Esophagus (tissue), 2 donors: ENCODE data around the gene TTC31. TPM values are rescaled to one million over a fixed set of nuclear protein-coding genes. Genes with fewer than 3 reads are reported as not detected.
A peak's percentile ranks its signal among the peaks of the same experiment; 100 is the strongest.
"Not testable (repeated sequence)": the region's sequence is repeated elsewhere in the genome, so short reads cannot be mapped to it uniquely, and the experiment has no call there.

Experiments used
- H3K27ac ChIP-seq, 2 donors: one replicate each; pipeline ENCODE4 v1.5.1; 2013; ENCODE audit warnings: low read depth in 2 of 2, mild to moderate bottlenecking in 2 of 2, inconsistent platforms in 1 of 2, low read length in 1 of 2, moderate library complexity in 1 of 2
- H3K27me3 ChIP-seq, 2 donors: one replicate each; pipeline ENCODE4 v1.6.1; 2013; ENCODE audit warnings: low read length in 2 of 2, control low read depth in 1 of 2, mild to moderate bottlenecking in 1 of 2; ENCODE audit not compliant: insufficient read depth in 2 of 2, control insufficient read depth in 1 of 2
- H3K36me3 ChIP-seq, 2 donors: one replicate each; pipeline ENCODE4 v1.6.1; 2013; ENCODE audit warnings: low read length in 1 of 2; ENCODE audit not compliant: control insufficient read depth in 2 of 2, insufficient read depth in 2 of 2
- H3K4me1 ChIP-seq, 2 donors: one replicate each; pipeline ENCODE4 v1.6.1; 2013; ENCODE audit warnings: low read length in 1 of 2; ENCODE audit not compliant: control insufficient read depth in 2 of 2, insufficient read depth in 2 of 2
- H3K4me3 ChIP-seq, 2 donors: one replicate each; pipeline ENCODE4 v1.5.1; 2013; ENCODE audit warnings: low read length in 2 of 2, mild to moderate bottlenecking in 2 of 2, low read depth in 1 of 2, moderate library complexity in 1 of 2
- H3K9me3 ChIP-seq, 2 donors: one replicate each; pipeline ENCODE4 v1.6.1; 2013; ENCODE audit warnings: mild to moderate bottlenecking in 2 of 2, low read depth in 1 of 2, low read length in 1 of 2, moderate library complexity in 1 of 2; ENCODE audit not compliant: control insufficient read depth in 2 of 2, insufficient read depth in 1 of 2
- WGBS, 2 donors: extraction: QIAGEN DNeasy Blood & Tissue Kit; methylation state at CpG; one replicate each; pipeline ENCODE4 v1.1.7; 2013; 5-methylcytosine and 5-hydroxymethylcytosine counted together
- polyA plus RNA-seq, 2 donors: library from polyadenylated mRNA; stranded (reverse); fragments of 200-250 nt; gene quantifications; one replicate each; pipeline ENCODE4 v1.2.3, GENCODE V29; 2013
- donor health status: healthy with polysubstance abuse.
- donor health status: Bipolar disorder and iron deficiency.

Gene TTC31
- polyA plus RNA-seq, 2 donors: 9.7 to 13.4 TPM

GRCh38 chr2:74464406-74464805 is 18.5 kb upstream of the TTC31 start:
- peak overlapping the region; percentile 85 to 91 for H3K4me3 ChIP-seq
- peaks cover 0 to 16% of the 10 kb centered on the region in 2 donors for H3K36me3 ChIP-seq
- no peaks in the 10 kb centered on the region for H3K9me3 ChIP-seq
- H3K27ac ChIP-seq: peak overlapping the region in 1 of 2 donors; percentile 91
- H3K27me3 ChIP-seq: no peaks in the 10 kb centered on the region
- peaks cover 0 to 4% of the 10 kb centered on the region in 2 donors for H3K4me1 ChIP-seq
- 3 to 5% methylated on average over 13 of the region's 13 CpGs for WGBS, 2 donors

- not testable (repeated sequence) for H3K9me3 ChIP-seq, H3K4me3 ChIP-seq, H3K27me3 ChIP-seq, H3K4me1 ChIP-seq, H3K27ac ChIP-seq
- WGBS, 2 donors: 93 to 94% methylated on average over 12 of the region's 12 CpGs
- peaks cover 0 to 14% of the 10 kb centered on the region in 2 donors for H3K36me3 ChIP-seq
These were observed 12.1 kb upstream of the TTC31 start for GRCh38 chr2:74470742-74471141.

- H3K9me3 ChIP-seq: no peaks in the 10 kb centered on the region
- 44 to 48% methylated on average over 16 of the region's 16 CpGs for WGBS, 2 donors
- H3K4me1 ChIP-seq: peaks cover 4 to 5% of the 10 kb centered on the region in 2 donors
- peak overlapping the region; percentile 95 to 99 for H3K27ac ChIP-seq
- no peaks in the 10 kb centered on the region for H3K27me3 ChIP-seq
- H3K4me3 ChIP-seq: peak overlapping the region; percentile 77 to 84
- H3K36me3 ChIP-seq: peaks cover 0 to 14% of the 10 kb centered on the region in 2 donors
These were observed 11.4 kb upstream of the TTC31 start for GRCh38 chr2:74471332-74472065.

GRCh38 chr2:74472086-74472944 is 10.6 kb upstream of the TTC31 start, which contains the start of gene MRPL53:
MRPL53 (minus strand) TSS chr2:74472680; CDS start chr2:74472660, 20 bp downstream.
- peak within 1 kb of the TSS; percentile 77 to 84 for H3K4me3 ChIP-seq
- H3K4me1 ChIP-seq: peaks cover 4 to 5% of the 10 kb centered on the region in 2 donors
- H3K27ac ChIP-seq: peak within 1 kb of the TSS; percentile 95 to 99
- H3K27me3 ChIP-seq: no peaks in the 10 kb centered on the region
- H3K36me3 ChIP-seq: peaks cover 0 to 14% of the 10 kb centered on the region in 2 donors
- no peaks in the 10 kb centered on the region for H3K9me3 ChIP-seq
- 0 to 1% methylated on average over 66 of the region's 66 CpGs for WGBS, 2 donors

GRCh38 chr2:74472945-74473258 is 10.0 kb upstream of the TTC31 start:
- Histone ChIP-seq H3K9me3 (no peaks in the 10 kb centered on the region), H3K27ac (peak overlapping the region; percentile 95 to 99), H3K4me3 (peak overlapping the region; percentile 77 to 84), H3K36me3 (peaks cover 0 to 17% of the 10 kb centered on the region in 2 donors), H3K4me1 (peaks cover 4 to 5% of the 10 kb centered on the region in 2 donors), H3K27me3 (no peaks in the 10 kb centered on the region)
- 4 to 10% methylated on average over 7 of the region's 7 CpGs for WGBS, 2 donors

- Histone ChIP-seq H3K27me3 (no peaks in the 10 kb centered on the region), H3K4me1 (peaks cover 4 to 5% of the 10 kb centered on the region in 2 donors), H3K27ac (no peak overlapping the region), H3K9me3 (no peaks in the 10 kb centered on the region), H3K36me3 (peaks cover 0 to 17% of the 10 kb centered on the region in 2 donors), H3K4me3 (no peak overlapping the region)
- 91 to 94% methylated on average over 6 of the region's 6 CpGs for WGBS, 2 donors
These were observed 8.4 kb upstream of the TTC31 start for GRCh38 chr2:74474481-74474880.

- WGBS, 2 donors: 90 to 91% methylated on average over 5 of the region's 5 CpGs
- Histone ChIP-seq H3K4me1 (peaks cover 4 to 5% of the 10 kb centered on the region in 2 donors), H3K27me3 (no peaks in the 10 kb centered on the region), H3K9me3 (no peaks in the 10 kb centered on the region), H3K4me3 (no peak overlapping the region), H3K27ac (no peak overlapping the region), H3K36me3 (peaks cover 0 to 17% of the 10 kb centered on the region in 2 donors)
These were observed 8.0 kb upstream of the TTC31 start for GRCh38 chr2:74474899-74475298.

GRCh38 chr2:74481431-74481830 is 1.4 kb upstream of the TTC31 start:
- Histone ChIP-seq H3K4me1 (peaks cover 13% of the 10 kb centered on the region in 2 donors), H3K4me3 (peak overlapping the region; percentile 76 to 84), H3K27ac (no peak overlapping the region), H3K36me3 (peaks cover 0 to 7% of the 10 kb centered on the region in 2 donors), H3K27me3 (no peaks in the 10 kb centered on the region), H3K9me3 (no peaks in the 10 kb centered on the region)
- 46 to 54% methylated on average over 3 of the region's 3 CpGs for WGBS, 2 donors

- Histone ChIP-seq H3K4me3 (peak overlapping the region; percentile 76 to 84), H3K4me1 (peaks cover 13% of the 10 kb centered on the region in 2 donors), H3K27me3 (no peaks in the 10 kb centered on the region), H3K9me3 (no peaks in the 10 kb centered on the region), H3K27ac (peak overlapping the region; percentile 81 to 98), H3K36me3 (peaks cover 0 to 7% of the 10 kb centered on the region in 2 donors)
- 1% methylated on average over 73 to 80 of the region's 80 CpGs for WGBS, 2 donors
These were observed 700 bp upstream of the TTC31 start for GRCh38 chr2:74481961-74482800.
